Measurements from ENCODE around the gene BCAP29.

BCAP29 gene

GRCh38 chr7:107668296-107668695 is 88.2 kb downstream of the BCAP29 start:
- Histone ChIP-seq H3K36me3 (no peaks in the 10 kb centered on the region), H3K4me3 (ENCODE audit: low read depth, low read length) (no peak overlapping the region), H3K4me1 (no peaks in the 10 kb centered on the region), H3K27me3 (no peaks in the 10 kb centered on the region), H3K9me3 (no peaks in the 10 kb centered on the region)
- TF ChIP-seq CTCF (IDR thresholded peaks at IDR 0.05; ENCODE audit: low read depth, low read length), result no peak
- DNase-seq, result no peak

Data from BE2C (cell line).